Measurements from ENCODE around the gene DDX24. TPM values are rescaled to one million over a fixed set of nuclear protein-coding genes. Genes with fewer than 3 reads are reported as not detected.
"Not testable (repeated sequence)": the region's sequence is repeated elsewhere in the genome, so short reads cannot be mapped to it uniquely, and the experiment has no call there.

Gene DDX24
- total RNA-seq, 2 donors from 2014 or later: 48.0 to 95.6 TPM

DNA sequence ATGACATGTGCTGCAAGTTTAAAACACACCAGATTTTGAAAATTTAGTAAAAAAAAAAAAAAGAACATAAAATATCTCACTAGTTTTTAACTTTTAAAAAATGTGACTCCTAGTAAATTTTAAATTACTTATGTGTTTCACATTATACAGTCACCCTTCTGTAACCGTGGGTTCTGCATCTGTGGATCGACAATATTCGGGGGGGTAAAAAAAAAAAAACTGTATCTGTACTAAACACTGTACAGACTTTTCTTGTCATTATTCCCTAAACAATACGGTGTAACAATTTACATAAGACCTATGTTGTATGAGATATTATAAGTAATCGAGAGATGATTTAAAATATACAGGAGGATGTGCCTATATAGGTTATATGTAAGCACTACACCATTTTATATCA lies 3.2 kb downstream of the DDX24 start:
- Histone ChIP-seq H3K4me3 (no peak overlapping the region), H3K4me1 (peaks cover 54% of the 10 kb centered on the region), H3K27me3 (no peaks in the 10 kb centered on the region), H3K27ac (no peak overlapping the region), H3K36me3 (replicated peaks in 1 of 2; ENCODE audit: insufficient read depth in 1 of 2, low read depth in 2 of 2) (no peaks in the 10 kb centered on the region), H3K9me3 (no peaks in the 10 kb centered on the region)
- DNase-seq (no peak), ATAC-seq (no peak)
- TF ChIP-seq POLR2A (IDR thresholded peaks at IDR 0.05): no peak
- TF ChIP-seq, protein P1, sequence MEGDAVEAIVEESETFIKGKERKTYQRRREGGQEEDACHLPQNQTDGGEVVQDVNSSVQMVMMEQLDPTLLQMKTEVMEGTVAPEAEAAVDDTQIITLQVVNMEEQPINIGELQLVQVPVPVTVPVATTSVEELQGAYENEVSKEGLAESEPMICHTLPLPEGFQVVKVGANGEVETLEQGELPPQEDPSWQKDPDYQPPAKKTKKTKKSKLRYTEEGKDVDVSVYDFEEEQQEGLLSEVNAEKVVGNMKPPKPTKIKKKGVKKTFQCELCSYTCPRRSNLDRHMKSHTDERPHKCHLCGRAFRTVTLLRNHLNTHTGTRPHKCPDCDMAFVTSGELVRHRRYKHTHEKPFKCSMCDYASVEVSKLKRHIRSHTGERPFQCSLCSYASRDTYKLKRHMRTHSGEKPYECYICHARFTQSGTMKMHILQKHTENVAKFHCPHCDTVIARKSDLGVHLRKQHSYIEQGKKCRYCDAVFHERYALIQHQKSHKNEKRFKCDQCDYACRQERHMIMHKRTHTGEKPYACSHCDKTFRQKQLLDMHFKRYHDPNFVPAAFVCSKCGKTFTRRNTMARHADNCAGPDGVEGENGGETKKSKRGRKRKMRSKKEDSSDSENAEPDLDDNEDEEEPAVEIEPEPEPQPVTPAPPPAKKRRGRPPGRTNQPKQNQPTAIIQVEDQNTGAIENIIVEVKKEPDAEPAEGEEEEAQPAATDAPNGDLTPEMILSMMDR (IDR thresholded peaks at IDR 0.05): no peak
- intact Hi-C loops (cut with DNase I): no loop called here
- 67 to 71% methylated on average over 5 of the region's 5 CpGs for WGBS, 2 donors

DNA sequence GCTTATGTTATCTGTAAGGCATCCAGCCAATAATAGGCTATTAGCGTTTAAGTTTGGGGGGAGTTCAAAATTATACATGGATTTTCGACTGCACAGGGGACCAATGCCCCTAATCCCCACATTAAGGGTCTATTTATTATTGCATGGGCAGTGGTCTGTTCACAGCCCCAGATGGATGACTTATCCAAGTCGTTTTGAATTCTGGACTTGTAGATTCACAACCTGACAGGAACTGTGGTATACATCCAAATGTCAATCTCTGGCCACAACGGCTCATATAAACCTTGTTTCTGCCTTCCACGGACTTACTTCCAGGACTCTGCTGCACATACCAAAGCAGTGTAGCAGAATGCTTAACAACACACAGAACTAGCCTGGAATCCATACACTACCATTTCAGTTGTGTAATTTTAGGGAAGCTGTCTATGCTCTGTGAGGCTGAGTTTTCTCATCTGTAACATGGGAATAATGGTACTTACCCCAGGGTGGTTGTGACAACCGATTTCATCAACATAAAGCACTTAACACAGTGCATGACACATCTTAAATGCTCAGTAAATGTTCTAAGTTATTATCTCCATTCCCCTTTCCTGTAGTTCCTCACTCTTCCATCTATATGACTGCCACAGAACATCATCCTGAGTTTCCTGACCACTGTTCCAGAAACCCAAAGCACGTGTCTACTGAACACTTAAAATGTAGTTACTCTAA lies 3.7 kb downstream of the DDX24 start:
- H3K4me1 ChIP-seq: peaks cover 54% of the 10 kb centered on the region
- H3K4me3 ChIP-seq: no peak overlapping the region
- WGBS, 2 donors: 33 to 44% methylated on average over 7 of the region's 7 CpGs
- H3K27me3 ChIP-seq: no peaks in the 10 kb centered on the region
- no peak overlapping the region for H3K27ac ChIP-seq
- no peak for TF ChIP-seq POLR2A (IDR thresholded peaks at IDR 0.05)
- no peak for ATAC-seq
- no peaks in the 10 kb centered on the region for H3K36me3 ChIP-seq (replicated peaks in 1 of 2; ENCODE audit: insufficient read depth in 1 of 2, low read depth in 2 of 2)
- DNase-seq: no peak
- intact Hi-C loops (cut with DNase I): no loop called here
- H3K9me3 ChIP-seq: no peaks in the 10 kb centered on the region

DNA sequence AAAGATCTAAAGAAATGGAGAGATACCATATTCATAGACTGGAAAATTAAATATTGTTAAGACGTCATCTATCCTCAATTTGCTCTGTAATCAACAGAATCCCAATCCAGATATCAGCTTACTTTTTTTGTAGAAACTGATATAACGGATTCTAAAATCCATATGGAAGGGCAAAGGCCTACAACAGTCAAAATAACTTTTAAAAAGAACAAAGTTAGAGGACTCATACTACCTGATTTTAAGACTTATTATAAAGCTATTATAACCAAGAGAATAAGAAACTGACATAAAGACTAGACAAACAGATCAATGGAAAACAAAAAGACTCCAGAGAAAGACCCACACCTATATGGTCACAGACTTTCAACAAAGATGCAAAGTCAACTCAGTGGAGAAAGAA lies 6.0 kb downstream of the DDX24 start:
- H3K27me3 ChIP-seq: no peaks in the 10 kb centered on the region
- no peak for TF ChIP-seq POLR2A (IDR thresholded peaks at IDR 0.05)
- TF ChIP-seq, protein P1 (IDR thresholded peaks at IDR 0.05): no peak
- DNase-seq: no peak
- no peak overlapping the region for H3K27ac ChIP-seq
- intact Hi-C loops (cut with DNase I): no loop called here
- no peaks in the 10 kb centered on the region for H3K9me3 ChIP-seq
- H3K4me3 ChIP-seq: no peak overlapping the region
- H3K36me3 ChIP-seq (replicated peaks in 1 of 2; ENCODE audit: insufficient read depth in 1 of 2, low read depth in 2 of 2): no peaks in the 10 kb centered on the region
- H3K4me1 ChIP-seq: peaks cover 47% of the 10 kb centered on the region
- no peak for ATAC-seq
- 85 to 90% methylated on average over 2 of the region's 2 CpGs for WGBS, 2 donors

DNA sequence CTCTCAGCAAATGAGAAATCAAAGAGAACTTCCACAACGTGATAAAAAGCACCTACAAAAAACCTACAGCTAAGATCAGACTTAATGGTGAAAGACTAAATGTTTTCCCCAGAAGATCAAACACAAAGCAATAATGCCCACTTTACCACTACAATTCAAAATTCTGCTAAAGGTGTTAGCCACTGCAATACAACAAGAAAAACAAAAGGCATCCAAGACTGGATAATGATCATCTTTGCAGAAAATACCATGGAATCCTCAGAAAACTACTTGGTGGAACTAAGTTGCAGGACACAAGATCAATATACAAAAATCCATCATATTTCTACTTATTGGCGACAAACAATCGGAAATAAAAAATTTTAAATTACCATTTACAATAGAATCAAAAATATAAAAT lies 6.5 kb downstream of the DDX24 start:
- Histone ChIP-seq H3K4me1 (peaks cover 42% of the 10 kb centered on the region), H3K9me3 (no peaks in the 10 kb centered on the region), H3K27me3 (no peaks in the 10 kb centered on the region), H3K27ac (no peak overlapping the region), H3K36me3 (replicated peaks in 1 of 2; ENCODE audit: insufficient read depth in 1 of 2, low read depth in 2 of 2) (no peaks in the 10 kb centered on the region), H3K4me3 (no peak overlapping the region)
- no peak for TF ChIP-seq POLR2A (IDR thresholded peaks at IDR 0.05)
- TF ChIP-seq, protein P1 (IDR thresholded peaks at IDR 0.05): no peak
- 92 to 94% methylated on average over 3 of the region's 3 CpGs for WGBS, 2 donors
- ATAC-seq: no peak
- no peak for DNase-seq
- intact Hi-C loops (cut with DNase I): no loop called here

DNA sequence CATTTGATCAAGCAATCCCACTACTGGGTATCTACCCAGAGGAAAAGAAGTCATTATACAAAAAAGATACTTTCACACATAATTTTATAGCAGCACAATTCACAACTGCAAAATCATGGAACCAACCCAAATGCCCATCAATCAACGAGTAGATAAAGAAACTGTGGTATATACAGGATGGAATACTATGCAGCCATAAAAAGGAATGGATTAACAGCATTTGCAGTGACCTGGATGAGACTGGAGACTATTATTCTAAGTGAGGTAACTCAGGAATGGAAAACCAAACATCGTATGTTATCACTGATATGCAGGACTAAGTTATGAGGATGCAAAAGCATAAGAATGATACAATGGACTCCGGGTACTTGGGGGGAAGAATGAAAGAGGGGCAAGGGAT lies 8.9 kb downstream of the DDX24 start:
- intact Hi-C loops (cut with DNase I); H3K9me3 ChIP-seq; H3K27ac ChIP-seq; H3K4me3 ChIP-seq; H3K36me3 ChIP-seq (replicated peaks in 1 of 2; ENCODE audit: insufficient read depth in 1 of 2, low read depth in 2 of 2); ATAC-seq; H3K27me3 ChIP-seq; DNase-seq: not testable (repeated sequence)
- peaks cover 24% of the 10 kb centered on the region for H3K4me1 ChIP-seq
- WGBS, 2 donors: 79 to 94% methylated on average over 3 of the region's 3 CpGs

All from body of pancreas (tissue), 4 donors.